HTR-8/SVneo (cell line): Measurements from ENCODE around the gene MAGI2.
"Not testable (repeated sequence)": the region's sequence is repeated elsewhere in the genome, so short reads cannot be mapped to it uniquely, and the experiment has no call there.

Experiments
- DNase-seq: peaks from one replicate; pipeline ENCODE4 v3.0.0; 2011; ENCODE audit warnings: low spot score, mixed read lengths; ENCODE audit not compliant: insufficient read length
- FAIRE-seq: peaks from 2 replicates; lab custom pipeline; 2011; peaks lifted over from hg19 to GRCh38; lab: Jason Lieb, UNC

Gene MAGI2

GRCh38 chr7:78253850-78254725 is 1199.4 kb downstream of the MAGI2 start:
- no peak for FAIRE-seq
- DNase-seq = no peak

- FAIRE-seq (no peak), DNase-seq (no peak)
Observed at GRCh38 chr7:78248867-78249266, 1204.6 kb downstream of the MAGI2 start.

GRCh38 chr7:78247910-78248689 is 1205.4 kb downstream of the MAGI2 start:
- FAIRE-seq = no peak
- DNase-seq = no peak

- not testable (repeated sequence) for DNase-seq, FAIRE-seq
Observed at GRCh38 chr7:78240179-78240578, 1213.3 kb downstream of the MAGI2 start.

- no peak for DNase-seq
- FAIRE-seq = no peak
Observed at GRCh38 chr7:78234634-78235033, 1218.8 kb downstream of the MAGI2 start.

GRCh38 chr7:78232806-78233205 is 1220.7 kb downstream of the MAGI2 start:
- FAIRE-seq (no peak), DNase-seq (no peak)

- no peak for FAIRE-seq
- DNase-seq = no peak
Observed at GRCh38 chr7:78226059-78226719, 1227.3 kb downstream of the MAGI2 start.

- DNase-seq = no peak
- FAIRE-seq = no peak
Observed at GRCh38 chr7:78225534-78225933, 1227.9 kb downstream of the MAGI2 start.

GRCh38 chr7:78224923-78225322 is 1228.5 kb downstream of the MAGI2 start:
- FAIRE-seq (no peak), DNase-seq (no peak)

GRCh38 chr7:78223598-78223997 is 1229.9 kb downstream of the MAGI2 start:
- FAIRE-seq = no peak
- no peak for DNase-seq

GRCh38 chr7:78222001-78222751 is 1231.3 kb downstream of the MAGI2 start:
- FAIRE-seq = no peak
- DNase-seq = no peak

GRCh38 chr7:78220754-78221153 is 1232.7 kb downstream of the MAGI2 start:
- no peak for FAIRE-seq

GRCh38 chr7:78218876-78219275 is 1234.6 kb downstream of the MAGI2 start:
- no peak for DNase-seq
- FAIRE-seq = no peak

More at GRCh38 chr7:78220754-78221153, 1232.7 kb downstream of the MAGI2 start:
- no peak for DNase-seq

- DNase-seq (no peak), FAIRE-seq (no peak)
Observed at GRCh38 chr7:78218051-78218450, 1235.4 kb downstream of the MAGI2 start.

- no peak for FAIRE-seq
- DNase-seq = no peak
Observed at GRCh38 chr7:78215199-78215598, 1238.3 kb downstream of the MAGI2 start.

- FAIRE-seq = no peak
- DNase-seq = no peak
Observed at GRCh38 chr7:78213402-78213801, 1240.1 kb downstream of the MAGI2 start.

- DNase-seq = no peak
- FAIRE-seq = no peak
Observed at GRCh38 chr7:78212476-78213060, 1240.9 kb downstream of the MAGI2 start.

- FAIRE-seq = no peak
- DNase-seq = no peak
Observed at GRCh38 chr7:78207269-78207668, 1246.2 kb downstream of the MAGI2 start.

GRCh38 chr7:78206769-78207168 is 1246.7 kb downstream of the MAGI2 start:
- DNase-seq (no peak), FAIRE-seq (no peak)
